Hippocampal formation (tissue), 2 donors: ENCODE results near the gene QSOX2.

Experiments used
- DNase-seq, 2 donors: peaks; one replicate each; lab custom pipeline; 2025; lab: John Stamatoyannopoulos, UW

The QSOX2 gene

GRCh38 chr9:136222166-136222905 lies 23.3 kb downstream of the QSOX2 start:
- no peak for DNase-seq

GRCh38 chr9:136220017-136220729 lies 25.4 kb downstream of the QSOX2 start:
- DNase-seq, result no peak

- no peak for DNase-seq
These were observed 26.3 kb downstream of the QSOX2 start for GRCh38 chr9:136219276-136219675.

GRCh38 chr9:136218673-136219072 lies 26.9 kb downstream of the QSOX2 start:
- DNase-seq, result no peak

GRCh38 chr9:136218271-136218670 lies 27.3 kb downstream of the QSOX2 start:
- no peak for DNase-seq

GRCh38 chr9:136216541-136217244 lies 28.9 kb downstream of the QSOX2 start:
- no peak for DNase-seq

- DNase-seq, result no peak
These were observed 31.9 kb downstream of the QSOX2 start for GRCh38 chr9:136213733-136214132.

GRCh38 chr9:136212345-136212950 lies 33.2 kb downstream of the QSOX2 start:
- no peak for DNase-seq

- DNase-seq, result no peak
These were observed 33.9 kb downstream of the QSOX2 start for GRCh38 chr9:136211441-136212344.

GRCh38 chr9:136211006-136211405 lies 34.6 kb downstream of the QSOX2 start:
- no peak for DNase-seq

- DNase-seq, result no peak
These were observed 35.3 kb downstream of the QSOX2 start for GRCh38 chr9:136210276-136210675.

- DNase-seq, result no peak
These were observed 35.8 kb downstream of the QSOX2 start for GRCh38 chr9:136209786-136210185.

GRCh38 chr9:136209232-136209631 lies 36.4 kb downstream of the QSOX2 start:
- DNase-seq, result no peak

- no peak for DNase-seq
These were observed 36.9 kb downstream of the QSOX2 start for GRCh38 chr9:136208675-136209074.

- DNase-seq, result no peak
These were observed 38.0 kb downstream of the QSOX2 start for GRCh38 chr9:136207616-136208015.

- no peak for DNase-seq
These were observed 38.9 kb downstream of the QSOX2 start for GRCh38 chr9:136206602-136207275.

- no peak for DNase-seq
These were observed 40.0 kb downstream of the QSOX2 start for GRCh38 chr9:136205707-136205992.

- DNase-seq, result no peak
These were observed 40.5 kb downstream of the QSOX2 start, which contains the start of gene LHX3 for GRCh38 chr9:136204838-136205706. Gene LHX3 (minus strand): TSS chr9:136205128. CDS start chr9:136205012, 116 bp downstream.

GRCh38 chr9:136204145-136204805 lies 41.3 kb downstream of the QSOX2 start:
- DNase-seq, result no peak
